Cortex of kidney (tissue), 1 donor: ENCODE measurements around the gene PEAK3.

Source experiments
- DNase-seq: peaks from one replicate; lab custom pipeline; 2025; lab: John Stamatoyannopoulos, UW

The PEAK3 gene

GRCh38 chr19:2315818-2316353, 33.9 kb upstream of the PEAK3 start:
- DNase-seq: no peak

GRCh38 chr19:2315121-2315817, 33.3 kb upstream of the PEAK3 start:
- no peak for DNase-seq

- DNase-seq: no peak
These were observed 31.0 kb upstream of the PEAK3 start for GRCh38 chr19:2312820-2313501.

- DNase-seq: no peak
These were observed 29.1 kb upstream of the PEAK3 start for GRCh38 chr19:2311093-2311492.

GRCh38 chr19:2309734-2310362, 27.9 kb upstream of the PEAK3 start:
- DNase-seq: no peak

GRCh38 chr19:2308114-2308556, 26.2 kb upstream of the PEAK3 start, which contains the start of gene LINGO3:
Gene LINGO3, minus strand, starts transcription at chr19:2308154. Its CDS starts 16,378 bp downstream, at chr19:2291776.
- DNase-seq: no peak

GRCh38 chr19:2307518-2308012, 25.6 kb upstream of the PEAK3 start:
- no peak for DNase-seq

GRCh38 chr19:2306971-2307370, 25.0 kb upstream of the PEAK3 start:
- no peak for DNase-seq

GRCh38 chr19:2306281-2306806, 24.4 kb upstream of the PEAK3 start:
- no peak for DNase-seq

- DNase-seq: no peak
These were observed 23.7 kb upstream of the PEAK3 start for GRCh38 chr19:2305452-2306280.

GRCh38 chr19:2303211-2303798, 21.3 kb upstream of the PEAK3 start:
- DNase-seq: no peak

- DNase-seq: no peak
These were observed 20.6 kb upstream of the PEAK3 start for GRCh38 chr19:2302319-2303210.

- DNase-seq: no peak
These were observed 18.6 kb upstream of the PEAK3 start for GRCh38 chr19:2300533-2300932.

GRCh38 chr19:2296141-2296540, 14.2 kb upstream of the PEAK3 start:
- no peak for DNase-seq

- no peak for DNase-seq
These were observed 12.8 kb upstream of the PEAK3 start for GRCh38 chr19:2294687-2295335.

- DNase-seq: no peak
These were observed 9.3 kb upstream of the PEAK3 start for GRCh38 chr19:2291185-2291751.

- no peak for DNase-seq
These were observed 8.6 kb upstream of the PEAK3 start for GRCh38 chr19:2290441-2291184.

- DNase-seq: no peak
These were observed 7.9 kb upstream of the PEAK3 start for GRCh38 chr19:2289714-2290435.
